ENCODE results near the gene ANKRD60. TPM values are rescaled to one million over a fixed set of nuclear protein-coding genes. Genes with fewer than 3 reads are reported as not detected.

Gene ANKRD60
- total RNA-seq, 2 experiments from 2014 or later: not detected

DNA sequence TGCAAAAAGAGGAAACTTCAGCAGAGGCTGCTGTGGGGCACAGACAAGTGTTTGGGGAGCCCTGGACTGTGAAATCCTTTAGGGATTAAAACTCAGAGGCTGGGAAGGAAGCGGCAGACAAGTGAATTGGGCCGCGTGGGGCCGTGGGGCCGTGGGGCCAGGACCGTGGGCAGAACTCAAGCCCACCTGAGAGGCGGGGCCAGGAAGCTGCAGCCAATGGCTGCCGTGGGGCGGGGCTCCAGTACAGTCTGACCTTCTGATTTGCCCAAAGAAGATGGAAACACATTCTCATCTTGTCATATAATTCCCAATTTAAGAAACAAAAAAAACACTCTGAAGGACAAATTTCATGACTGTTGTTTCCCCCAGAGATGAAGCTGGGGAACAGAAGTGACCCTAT, 55.4 kb downstream of the ANKRD60 start:
- Mint-ChIP-seq H3K9me3 (no peaks in the 10 kb centered on the region), H3K27ac (no peak overlapping the region)
- CTCF ChIA-PET: no interaction called here

DNA sequence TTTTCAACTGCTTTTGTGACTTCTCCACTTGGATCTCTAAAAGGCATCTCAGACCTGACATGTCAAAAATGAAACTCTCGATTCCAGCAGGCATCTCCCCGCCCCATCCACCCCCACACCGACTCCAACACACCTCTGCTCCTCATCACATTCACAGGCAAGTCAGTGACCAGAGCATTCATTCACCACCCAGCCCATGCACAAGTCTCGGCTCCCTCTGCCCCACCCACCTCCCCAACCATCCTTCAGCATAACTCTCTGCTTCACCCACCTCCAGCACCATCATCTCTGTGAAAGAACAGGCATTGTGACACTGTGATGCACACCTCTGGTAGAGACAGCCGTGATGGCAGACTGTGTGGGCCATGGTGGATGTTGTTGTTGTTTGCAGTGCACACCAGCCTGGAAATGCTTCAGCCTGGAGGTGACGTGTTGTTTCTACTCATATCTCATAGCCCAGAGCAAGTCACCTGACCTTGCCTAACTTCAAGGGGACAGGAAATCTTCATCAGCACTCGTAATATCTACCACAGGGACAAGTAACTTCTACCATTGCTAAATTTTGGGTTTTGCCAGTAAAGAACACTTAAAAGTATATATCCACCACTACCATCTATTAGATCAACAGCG, 56.5 kb downstream of the ANKRD60 start:
- ChIA-PET CTCF (no interaction called here), POLR2A (no interaction called here)
- no peak for DNase-seq
- no peaks in the 10 kb centered on the region for H3K9me3 Mint-ChIP-seq
- no peaks in the 10 kb centered on the region for H3K36me3 Mint-ChIP-seq (ENCODE audit: low read depth)
- no peak overlapping the region for H3K27ac Mint-ChIP-seq
- H3K4me1 Mint-ChIP-seq: no peaks in the 10 kb centered on the region
- H3K4me3 Mint-ChIP-seq: no peak overlapping the region
- no peaks in the 10 kb centered on the region for H3K27me3 Mint-ChIP-seq

More for the DNA sequence above, 55.4 kb downstream of the ANKRD60 start:
- H3K4me1 Mint-ChIP-seq: no peaks in the 10 kb centered on the region
- no peak for DNase-seq
- no peak overlapping the region for H3K4me3 Mint-ChIP-seq
- H3K27me3 Mint-ChIP-seq: no peaks in the 10 kb centered on the region
- H3K36me3 Mint-ChIP-seq (ENCODE audit: low read depth): no peaks in the 10 kb centered on the region
- POLR2A ChIA-PET: no interaction called here

DNA sequence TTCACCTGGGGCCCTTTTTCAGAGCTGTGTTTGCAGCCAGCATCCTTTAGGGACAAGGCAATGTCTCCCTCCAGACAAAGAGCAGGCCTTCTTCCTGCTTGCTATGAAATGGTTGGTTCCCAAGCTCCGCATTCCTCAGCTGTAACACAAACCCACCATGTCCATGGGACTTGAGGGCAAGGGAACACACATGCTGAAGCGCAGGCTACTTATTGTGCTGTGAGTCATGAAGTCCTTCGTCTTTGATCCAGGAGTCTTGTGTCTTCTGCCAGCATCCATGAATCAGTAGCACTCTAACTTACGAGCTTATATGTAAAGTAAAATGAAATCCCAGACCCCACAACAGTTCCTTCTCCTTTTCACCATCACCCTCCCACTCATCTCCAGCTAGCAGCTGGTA, 59.0 kb downstream of the ANKRD60 start:
- Mint-ChIP-seq H3K9me3 (no peaks in the 10 kb centered on the region), H3K27ac (no peak overlapping the region), H3K36me3 (ENCODE audit: low read depth) (no peaks in the 10 kb centered on the region), H3K27me3 (no peaks in the 10 kb centered on the region), H3K4me1 (no peaks in the 10 kb centered on the region), H3K4me3 (no peak overlapping the region)
- POLR2A ChIA-PET: interaction anchor here (1.3 kb wide), 1 partner anchor 65 kb away, joined by 3 read pairs; no protein-coding TSS in a partner anchor
- DNase-seq: no peak
- CTCF ChIA-PET: interaction anchor here (1.1 kb wide), 1 partner anchor 10 kb away, joined by 6 read pairs; no protein-coding TSS in a partner anchor

DNA sequence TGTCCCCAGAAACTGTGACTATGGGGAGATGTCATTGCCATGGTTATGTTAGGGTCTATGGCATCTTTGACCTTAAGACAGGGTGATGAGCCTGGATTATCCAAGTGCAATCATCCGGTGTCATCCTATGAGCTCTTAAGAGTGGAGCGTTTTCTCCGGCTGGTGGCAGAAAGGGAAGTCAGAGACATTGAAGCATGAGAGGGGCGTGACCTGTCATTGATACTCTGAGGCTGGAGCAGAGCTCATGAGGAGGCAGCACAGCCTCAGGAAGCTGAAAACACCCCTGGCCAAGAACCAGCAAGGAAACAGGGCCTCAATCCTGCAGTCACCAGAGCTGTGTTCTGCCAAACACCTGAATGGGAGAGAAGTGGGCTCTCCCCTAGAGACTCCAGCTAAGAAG, 59.6 kb downstream of the ANKRD60 start:
- POLR2A ChIA-PET: interaction anchor here (1.3 kb wide), 1 partner anchor 66 kb away, joined by 3 read pairs; no protein-coding TSS in a partner anchor
- CTCF ChIA-PET: no interaction called here
- no peaks in the 10 kb centered on the region for H3K9me3 Mint-ChIP-seq
- H3K4me3 Mint-ChIP-seq: no peak overlapping the region
- H3K36me3 Mint-ChIP-seq (ENCODE audit: low read depth): no peaks in the 10 kb centered on the region
- no peak for DNase-seq
- H3K27me3 Mint-ChIP-seq: no peaks in the 10 kb centered on the region
- H3K4me1 Mint-ChIP-seq: no peaks in the 10 kb centered on the region
- H3K27ac Mint-ChIP-seq: no peak overlapping the region

DNA sequence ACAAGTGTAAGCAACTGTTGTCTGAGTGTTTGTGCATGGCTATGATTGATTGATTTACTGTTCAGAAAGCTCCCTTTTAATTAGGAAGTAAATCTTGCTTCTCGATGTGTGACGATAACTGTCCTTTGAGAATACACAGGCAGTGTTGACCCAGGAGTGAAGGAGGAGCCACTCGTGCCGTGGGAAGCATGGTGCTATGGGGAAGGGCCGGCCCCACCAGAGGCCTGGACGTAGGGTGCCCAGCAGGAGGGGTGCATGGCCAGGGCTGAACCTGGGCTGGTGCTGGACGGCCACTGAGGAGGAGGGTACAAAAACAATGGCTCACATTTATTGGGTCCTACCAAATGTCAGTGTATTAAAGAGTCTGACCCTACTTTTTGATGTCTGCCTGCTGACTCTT, 60.7 kb downstream of the ANKRD60 start:
- DNase-seq: no peak
- H3K27ac Mint-ChIP-seq: no peak overlapping the region
- H3K4me1 Mint-ChIP-seq: no peaks in the 10 kb centered on the region
- H3K27me3 Mint-ChIP-seq: no peaks in the 10 kb centered on the region
- ChIA-PET POLR2A (no interaction called here), CTCF (no interaction called here)
- no peaks in the 10 kb centered on the region for H3K36me3 Mint-ChIP-seq (ENCODE audit: low read depth)
- no peak overlapping the region for H3K4me3 Mint-ChIP-seq
- H3K9me3 Mint-ChIP-seq: no peaks in the 10 kb centered on the region

Other genes starting within 250 kb of the ANKRD60 start
- gene RAB22A, start 81.1 kb upstream of the ANKRD60 start, total RNA-seq: 10 to 100 TPM; 14.7 to 14.8 TPM
- gene VAPB, start 160.6 kb upstream of the ANKRD60 start, total RNA-seq: 10 to 100 TPM; 31.3 to 31.5 TPM

Measured in activated CD4-positive, alpha-beta memory T cell treated with anti-CD3 and anti-CD28 coated beads, Interleukin-2, amount 10 ng/mL, durations not matched to agents 7 days and 5 days (primary cell).